Measurements from ENCODE around the gene RND2. TPM values are rescaled to one million over a fixed set of nuclear protein-coding genes. Genes with fewer than 3 reads are reported as not detected.

RND2 gene
- total and polyA plus RNA-seq, 2 of the 13 experiments (the other 11 are each of a cell fraction or from before 2014, with no cell fraction given) = 0.05 to 0.11 TPM

- FAIRE-seq (no peak), ATAC-seq (no peak), DNase-seq (ENCODE audit: low spot score) (no peak)
- 88% methylated on average over 4 of the region's 4 CpGs for WGBS (ENCODE audit: low lambda C conversion rate)
- in situ Hi-C loops (cut with HindIII; ENCODE audit: extremely low pct_ligation_motif_present, low pct_unique_long_range_greater_than_20kb) = no loop called here
- Histone ChIP-seq H2AFZ (ENCODE audit: low read length) (no peak overlapping the region), H4K20me1 (ENCODE audit: insufficient read depth, low read length) (no peaks in the 10 kb centered on the region), H3K9me3 (ENCODE audit: low read length) (no peaks in the 10 kb centered on the region), H3K79me2 (ENCODE audit: insufficient read depth, low read length) (no peaks in the 10 kb centered on the region), H3K27me3 (ENCODE audit: control insufficient read depth in 1 of 2, insufficient read depth in 2 of 2, low read length in 2 of 2) (no peaks in the 10 kb centered on the region), H3K4me1 (ENCODE audit: insufficient read depth, low read length) (peaks cover 27% of the 10 kb centered on the region), H3K4me3 (replicated peaks in 1 of 3; ENCODE audit: insufficient read depth in 1 of 3, low read depth in 2 of 3, low read length in 3 of 3) (no peak overlapping the region), H3K27ac (ENCODE audit: extremely low read length, insufficient read depth, low read length) (no peak overlapping the region), H3K36me3 (replicated peaks in 1 of 2; ENCODE audit: control insufficient read depth in 1 of 2, insufficient read depth in 2 of 2, low read length in 2 of 2) (peaks cover 2 to 11% of the 10 kb centered on the region in 2 experiments; a peak in 2 of 5 replicates), H3K9ac (ENCODE audit: insufficient read depth, low read depth, low read length) (no peak overlapping the region), H3K4me2 (ENCODE audit: low read depth, low read length) (no peak overlapping the region)
- CTCF ChIA-PET (ENCODE audit: low intra/inter-chr PET ratio, low total read pairs) = no interaction called here
- BruUV-seq (replicated peaks) = no TSS peak
- TF ChIP-seq ZNF629 (CRISPR knock-in tag; conservative IDR thresholded peaks at IDR 0.05) = peak; percentile 63
- TF ChIP-seq IKZF5 (CRISPR knock-in tag; IDR thresholded peaks at IDR 0.05) = no peak
- POLR2A ChIA-PET = interaction anchor here (1.1 kb wide), 1 partner anchor 46 kb away, joined by 3 read pairs; the partner anchor contains the start of gene RPL27
- intact Hi-C loops (cut with micrococcal nuclease; ENCODE audit: unreplicated experiment) = no loop called here
Observed at GRCh38 chr17:43044024-43044423, 19.0 kb downstream of the RND2 start.

DNA sequence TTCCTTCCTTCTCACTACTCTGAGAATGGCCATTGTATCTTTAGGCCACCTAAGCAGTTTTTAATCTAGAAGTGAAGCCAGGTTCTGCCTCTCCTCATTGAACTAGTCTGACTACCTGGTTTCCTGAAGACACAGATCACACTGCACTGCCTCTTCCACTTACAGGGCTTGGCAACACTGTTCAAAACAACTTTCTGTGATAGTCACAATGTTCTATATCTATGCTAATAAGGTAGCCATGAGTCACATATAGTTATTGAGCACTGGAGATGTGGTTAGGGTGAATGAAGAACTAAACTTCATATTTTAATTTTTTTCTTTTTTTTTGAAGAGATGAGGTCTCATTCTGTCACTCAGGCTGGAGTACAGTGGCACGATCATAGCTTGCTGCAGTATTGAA lies 26.9 kb downstream of the RND2 start:
- Histone ChIP-seq H2AFZ (ENCODE audit: low read length) (no peak overlapping the region), H4K20me1 (ENCODE audit: insufficient read depth, low read length) (no peaks in the 10 kb centered on the region), H3K9ac (ENCODE audit: insufficient read depth, low read depth, low read length) (no peak overlapping the region), H3K9me3 (ENCODE audit: low read length) (no peaks in the 10 kb centered on the region), H3K4me1 (ENCODE audit: insufficient read depth, low read length) (no peaks in the 10 kb centered on the region), H3K36me3 (replicated peaks in 1 of 2; ENCODE audit: control insufficient read depth in 1 of 2, insufficient read depth in 2 of 2, low read length in 2 of 2) (peaks cover 18 to 36% of the 10 kb centered on the region in 2 experiments), H3K27ac (ENCODE audit: extremely low read length, insufficient read depth, low read length) (no peak overlapping the region), H3K4me3 (replicated peaks in 1 of 3; ENCODE audit: insufficient read depth in 1 of 3, low read depth in 2 of 3, low read length in 3 of 3) (no peak overlapping the region), H3K4me2 (ENCODE audit: low read depth, low read length) (no peak overlapping the region), H3K79me2 (ENCODE audit: insufficient read depth, low read length) (no peaks in the 10 kb centered on the region), H3K27me3 (ENCODE audit: control insufficient read depth in 1 of 2, insufficient read depth in 2 of 2, low read length in 2 of 2) (no peaks in the 10 kb centered on the region)
- DNase-seq (ENCODE audit: low spot score) = no peak
- ChIA-PET CTCF (ENCODE audit: low intra/inter-chr PET ratio, low total read pairs) (no interaction called here), POLR2A (no interaction called here)
- intact Hi-C loops (cut with micrococcal nuclease; ENCODE audit: unreplicated experiment) (no loop called here), in situ Hi-C loops (cut with HindIII; ENCODE audit: extremely low pct_ligation_motif_present, low pct_unique_long_range_greater_than_20kb) (no loop called here)
- FAIRE-seq = no peak
- 96% methylated on average over 1 of the region's 1 CpG for WGBS (ENCODE audit: low lambda C conversion rate)
- no TSS peak for BruUV-seq (replicated peaks)
- no peak for ATAC-seq
- TF ChIP-seq MNT (IDR thresholded peaks at IDR 0.05) = no peak
- no peak for TF ChIP-seq HDAC2 (CRISPR knock-in tag; IDR thresholded peaks at IDR 0.05)
- TF ChIP-seq ZIK1 (CRISPR knock-in tag; IDR thresholded peaks at IDR 0.05; ENCODE audit: borderline replicate concordance, low read depth) = no peak
- TF ChIP-seq, protein P1, sequence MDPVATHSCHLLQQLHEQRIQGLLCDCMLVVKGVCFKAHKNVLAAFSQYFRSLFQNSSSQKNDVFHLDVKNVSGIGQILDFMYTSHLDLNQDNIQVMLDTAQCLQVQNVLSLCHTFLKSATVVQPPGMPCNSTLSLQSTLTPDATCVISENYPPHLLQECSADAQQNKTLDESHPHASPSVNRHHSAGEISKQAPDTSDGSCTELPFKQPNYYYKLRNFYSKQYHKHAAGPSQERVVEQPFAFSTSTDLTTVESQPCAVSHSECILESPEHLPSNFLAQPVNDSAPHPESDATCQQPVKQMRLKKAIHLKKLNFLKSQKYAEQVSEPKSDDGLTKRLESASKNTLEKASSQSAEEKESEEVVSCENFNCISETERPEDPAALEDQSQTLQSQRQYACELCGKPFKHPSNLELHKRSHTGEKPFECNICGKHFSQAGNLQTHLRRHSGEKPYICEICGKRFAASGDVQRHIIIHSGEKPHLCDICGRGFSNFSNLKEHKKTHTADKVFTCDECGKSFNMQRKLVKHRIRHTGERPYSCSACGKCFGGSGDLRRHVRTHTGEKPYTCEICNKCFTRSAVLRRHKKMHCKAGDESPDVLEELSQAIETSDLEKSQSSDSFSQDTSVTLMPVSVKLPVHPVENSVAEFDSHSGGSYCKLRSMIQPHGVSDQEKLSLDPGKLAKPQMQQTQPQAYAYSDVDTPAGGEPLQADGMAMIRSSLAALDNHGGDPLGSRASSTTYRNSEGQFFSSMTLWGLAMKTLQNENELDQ (CRISPR knock-in tag; IDR thresholded peaks at IDR 0.05; ENCODE audit: borderline replicate concordance) = no peak
- no peak for TF ChIP-seq PRMT3 (CRISPR knock-in tag; IDR thresholded peaks at IDR 0.05; ENCODE audit: borderline replicate concordance, low read depth)
- TF ChIP-seq KMT2B (CRISPR knock-in tag; IDR thresholded peaks at IDR 0.05) = no peak
- no peak for TF ChIP-seq HOXA9 (CRISPR knock-in tag; IDR thresholded peaks at IDR 0.05; ENCODE audit: borderline replicate concordance)

Measured in HepG2 (cell line).